HepG2 (cell line): Measurements from ENCODE around the gene CXCR4. TPM values are rescaled to one million over a fixed set of nuclear protein-coding genes. Genes with fewer than 3 reads are reported as not detected.

ENCODE experiments used
- ATAC-seq: fragments of 200-7000 bp; cut with Tn5 transposase; 3 replicates; pipeline ENCODE4 v1.9.1; 2020; ENCODE audit warnings: mild to moderate bottlenecking, moderate library complexity
- BruUV-seq: library from RNA; stranded (reverse); fragments of 400-500 nt; replicated peaks from 2 replicates; lab custom pipeline; 2021; lab: Mats Ljungman, UMichigan
- CTCF ChIA-PET: fragments of 300-600 bp; formaldehyde crosslinking; extraction: SDS; loops from one replicate; lab custom pipeline; 2021; ENCODE audit warnings: low total read pairs, inconsistent platforms, low intra/inter-chr PET ratio; lab: Yijun Ruan, JAX
- POLR2A ChIA-PET: fragments of 350-600 bp; sonication (Branson Sonifier 250); formaldehyde crosslinking; loops from one replicate; lab custom pipeline; 2020; ENCODE audit warnings: antibody characterized with exemption, inconsistent platforms; lab: Yijun Ruan, JAX
- DNase-seq: peaks from one replicate; pipeline ENCODE4 v3.0.0-alpha.2; 2015; ENCODE audit warnings: low spot score
- FAIRE-seq: peaks from 3 replicates; lab custom pipeline; 2011; peaks lifted over from hg19 to GRCh38; lab: Jason Lieb, UNC
- H2AFZ ChIP-seq: one replicate; pipeline ENCODE4 v1.6.1; 2011; ENCODE audit warnings: low read length, inconsistent platforms
- H3K27ac ChIP-seq: fragments of 300-600 bp; 3 replicates; pipeline ENCODE4 v1.8.0; 2011; ENCODE audit warnings: mixed run types, mild to moderate bottlenecking, mixed read lengths, low read length, inconsistent platforms; ENCODE audit not compliant: insufficient read depth; ENCODE audit errors: extremely low read length
- H3K27me3 ChIP-seq, 2 experiments: fragments of 200-600 bp in 1 of 2; 2 replicates in 1 of 2; 3 replicates in 1 of 2; pipeline versions ENCODE4 v1.6.0 to v1.8.0; 2011; ENCODE audit warnings: low read length in 2 of 2, mild to moderate bottlenecking in 2 of 2, moderate library complexity in 2 of 2, inconsistent platforms in 1 of 2; ENCODE audit not compliant: insufficient read depth in 2 of 2, control insufficient read depth in 1 of 2
- H3K36me3 ChIP-seq, 2 experiments: fragments of 200-600 bp in 1 of 2; replicated peaks in 1 of 2; 2 replicates in 1 of 2; 3 replicates in 1 of 2; pipeline versions ENCODE4 v1.5.1 to v1.8.0; 2011; ENCODE audit warnings: low read length in 2 of 2, inconsistent platforms in 1 of 2; ENCODE audit not compliant: insufficient read depth in 2 of 2, control insufficient read depth in 1 of 2
- H3K4me1 ChIP-seq: 2 replicates; pipeline ENCODE4 v1.5.1; 2012; ENCODE audit warnings: low read length, inconsistent platforms; ENCODE audit not compliant: insufficient read depth
- H3K4me2 ChIP-seq: 2 replicates; pipeline ENCODE4 v1.6.0; 2011; ENCODE audit warnings: low read depth, low read length, inconsistent platforms
- H3K4me3 ChIP-seq, 3 experiments: fragments of 200-600 bp in 1 of 3; sonication (generic), shearing (Covaris generic) in 1 of 3; replicated peaks in 1 of 3; 2 replicates each; pipeline ENCODE4 v1.5.1; 2011 to 2016; ENCODE audit warnings: low read length in 3 of 3, inconsistent platforms in 2 of 3, low read depth in 2 of 3, mild to moderate bottlenecking in 2 of 3, control low read depth in 1 of 3, mixed read lengths in 1 of 3; ENCODE audit not compliant: insufficient read depth in 1 of 3
- H3K79me2 ChIP-seq: one replicate; pipeline ENCODE4 v1.6.1; 2011; ENCODE audit warnings: low read length, inconsistent platforms; ENCODE audit not compliant: insufficient read depth
- H3K9ac ChIP-seq: 2 replicates; pipeline ENCODE4 v1.6.0; 2011; ENCODE audit warnings: mild to moderate bottlenecking, low read depth, low read length, inconsistent platforms; ENCODE audit not compliant: insufficient read depth
- H3K9me3 ChIP-seq: 2 replicates; pipeline ENCODE4 v1.5.1; 2012; ENCODE audit warnings: mild to moderate bottlenecking, low read length
- H4K20me1 ChIP-seq: 2 replicates; pipeline ENCODE4 v1.6.0; 2011; ENCODE audit warnings: inconsistent platforms, mild to moderate bottlenecking, low read length, moderate library complexity; ENCODE audit not compliant: insufficient read depth
- ATF1 ChIP-seq: IDR thresholded peaks from 2 replicates; pipeline ENCODE4 v1.6.1; 2016; ENCODE audit warnings: mild to moderate bottlenecking, control low read depth
- ERF ChIP-seq: IDR thresholded peaks from 2 replicates; pipeline ENCODE4 v1.6.1; 2018; ENCODE audit warnings: missing biosample characterization, missing genetic modification reagents
- KMT2B ChIP-seq: IDR thresholded peaks from 2 replicates; pipeline ENCODE4 v1.6.1; 2016; ENCODE audit warnings: missing genetic modification reagents, missing compliant biosample characterization
- MAFG ChIP-seq: sonication (generic); formaldehyde crosslinking; IDR thresholded peaks from 2 replicates; pipeline ENCODE4 v1.5.1; 2020; ENCODE audit warnings: mild to moderate bottlenecking, missing genetic modification reagents
- MZF1 ChIP-seq: sonication (generic); formaldehyde crosslinking; IDR thresholded peaks from 2 replicates; pipeline ENCODE4 v1.8.1; 2023; ENCODE audit warnings: mild to moderate bottlenecking, missing genetic modification reagents, borderline replicate concordance
- NFKB2 ChIP-seq: sonication (generic); formaldehyde crosslinking; IDR thresholded peaks from 2 replicates; pipeline ENCODE4 v1.4.0; 2020; ENCODE audit warnings: missing genetic modification reagents, borderline replicate concordance
- NFYC ChIP-seq: IDR thresholded peaks from 2 replicates; pipeline ENCODE4 v1.6.1; 2016; ENCODE audit warnings: missing genetic modification reagents, missing compliant biosample characterization
- RFX5 ChIP-seq: IDR thresholded peaks from 2 replicates; pipeline ENCODE4 v1.6.1; 2011; ENCODE audit warnings: low read depth, low read length, improper control_type of control experiment
- SKIL ChIP-seq: sonication (generic); formaldehyde crosslinking; IDR thresholded peaks from 2 replicates; pipeline ENCODE4 v1.8.0; 2022; ENCODE audit warnings: missing genetic modification reagents, mild to moderate bottlenecking, moderate library complexity, borderline replicate concordance
- ZIK1 ChIP-seq: sonication (generic); formaldehyde crosslinking; IDR thresholded peaks from 2 replicates; pipeline ENCODE4 v1.5.0; 2020; ENCODE audit warnings: mild to moderate bottlenecking, low read depth, missing genetic modification reagents, borderline replicate concordance
- ZNF430 ChIP-seq: sonication (generic); formaldehyde crosslinking; IDR thresholded peaks from 2 replicates; pipeline ENCODE4 v1.9.0; 2021; ENCODE audit warnings: mild to moderate bottlenecking, missing genetic modification reagents
- ZNF496 ChIP-seq: sonication (generic); formaldehyde crosslinking; IDR thresholded peaks from 2 replicates; pipeline ENCODE4 v1.8.1; 2023; ENCODE audit warnings: mild to moderate bottlenecking, moderate library complexity, missing genetic modification reagents; ENCODE audit not compliant: insufficient replicate concordance
- ZNF503 ChIP-seq: sonication (generic); formaldehyde crosslinking; IDR thresholded peaks from 2 replicates; pipeline ENCODE4 v1.4.0; 2020; ENCODE audit warnings: missing genetic modification reagents
- ZNF512B ChIP-seq: sonication (generic); formaldehyde crosslinking; IDR thresholded peaks from 2 replicates; pipeline ENCODE4 v1.5.1; 2020; ENCODE audit warnings: missing genetic modification reagents, mild to moderate bottlenecking, borderline replicate concordance
- ZNF569 ChIP-seq: sonication (generic); formaldehyde crosslinking; IDR thresholded peaks from 2 replicates; pipeline ENCODE4 v1.5.0; 2020; ENCODE audit warnings: mild to moderate bottlenecking, missing genetic modification reagents, moderate library complexity, borderline replicate concordance
- ZNF782 ChIP-seq: sonication (generic); formaldehyde crosslinking; IDR thresholded peaks from 2 replicates; pipeline ENCODE4 v1.4.0; 2020; ENCODE audit warnings: missing genetic modification reagents, mild to moderate bottlenecking, borderline replicate concordance
- ZNF788 ChIP-seq: sonication (generic); formaldehyde crosslinking; IDR thresholded peaks from 2 replicates; pipeline ENCODE4 v1.5.0; 2020; ENCODE audit warnings: mild to moderate bottlenecking, missing genetic modification reagents, borderline replicate concordance
- ZNF878 ChIP-seq: sonication (generic); formaldehyde crosslinking; IDR thresholded peaks from 2 replicates; pipeline ENCODE4 v1.8.1; 2023; ENCODE audit warnings: mild to moderate bottlenecking, missing genetic modification reagents, moderate library complexity
- WGBS: methylation state at CpG from one replicate; pipeline ENCODE4 v1.1.6; 2017; ENCODE audit warnings: low lambda C conversion rate; 5-methylcytosine and 5-hydroxymethylcytosine counted together
- in situ Hi-C: cut with HindIII; loops from 2 replicates; pipeline ENCODE4 v1.10.0; 2017; ENCODE audit warnings: low pct_unique_long_range_greater_than_20kb; ENCODE audit not compliant: extremely low pct_ligation_motif_present
- intact Hi-C: fragments of 100-400 bp; cut with micrococcal nuclease; formaldehyde crosslinking; loops from one replicate; pipeline ENCODE4 v1.10.0; 2022; ENCODE audit not compliant: unreplicated experiment
- polyA plus RNA-seq, 8 experiments: library from polyadenylated mRNA; depleted of rRNA in 3 of 8; stranded (reverse) in 7 of 8; unstranded in 1 of 8; fragments of >200 nt; fragmentation: Illumina TruSeq in 4 of 8; extraction: Trizol in 4 of 8; gene quantifications; 2 replicates each; pipeline versions ENCODE4 v1.2.1 to v1.2.3, GENCODE V29; 2011 to 2016; ENCODE audit warnings: low read depth in 4 of 8, missing spikeins in 1 of 8, mixed read lengths in 1 of 8; ENCODE audit not compliant: insufficient read depth in 1 of 8
- total RNA-seq, 5 experiments: library from RNA; depleted of rRNA; stranded (reverse); fragments of >200 nt; fragmentation: Illumina TruSeq; extraction: Trizol; gene quantifications; 2 replicates each; pipeline ENCODE4 v1.2.3, GENCODE V29; 2016; ENCODE audit warnings: low read depth in 1 of 5
- TF ChIP-seq, protein P1 (sequence below): IDR thresholded peaks from 2 replicates; pipeline ENCODE4 v1.6.1; 2016; ENCODE audit warnings: low read depth, borderline replicate concordance

CXCR4 gene
- total and polyA plus RNA-seq, 2 of the 13 experiments (the other 11 are each of a cell fraction or from before 2014, with no cell fraction given) = 0.34 to 0.55 TPM

DNA sequence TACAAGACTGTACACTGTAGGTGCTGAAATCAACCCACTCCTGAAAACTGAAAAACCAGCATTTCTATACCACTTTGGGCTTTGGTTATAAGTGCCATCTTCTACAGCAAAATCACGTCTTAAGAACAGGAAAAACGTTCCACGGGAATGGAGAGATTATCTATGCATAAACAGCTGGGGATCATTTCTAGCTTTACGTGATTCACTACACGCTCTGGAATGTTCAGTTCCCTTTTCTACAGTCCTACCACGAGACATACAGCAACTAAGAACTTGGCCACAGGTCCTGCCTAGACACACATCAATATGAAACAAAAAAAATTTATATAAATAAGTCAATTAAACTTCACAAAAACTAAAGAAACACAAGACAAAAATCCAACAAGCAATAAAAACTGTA is 3.6 kb downstream of the CXCR4 start:
- Histone ChIP-seq H3K4me3 (no peak overlapping the region), H3K9ac (no peak overlapping the region), H2AFZ (no peak overlapping the region), H3K27me3 (peaks cover 0 to 53% of the 10 kb centered on the region in 2 experiments; a peak in 4 of 5 replicates), H3K79me2 (no peaks in the 10 kb centered on the region), H3K4me1 (peaks cover 8% of the 10 kb centered on the region; the same call in 1 of the 2 replicates), H3K9me3 (no peaks in the 10 kb centered on the region), H3K27ac (no peak overlapping the region), H3K36me3 (no peaks in the 10 kb centered on the region), H4K20me1 (no peaks in the 10 kb centered on the region), H3K4me2 (no peak overlapping the region)
- in situ Hi-C loops = no loop called here
- POLR2A ChIA-PET = no interaction called here
- BruUV-seq = no TSS peak
- intact Hi-C loops = no loop called here
- ATAC-seq (no peak), FAIRE-seq (no peak), DNase-seq (no peak)
- CTCF ChIA-PET = no interaction called here
- 30% methylated on average over 6 of the region's 6 CpGs for WGBS
- TF ChIP-seq ZNF512B = no peak
- no peak for TF ChIP-seq MZF1 (CRISPR knock-in tag)
- TF ChIP-seq ATF1 = no peak
- TF ChIP-seq NFKB2 = no peak
- TF ChIP-seq SKIL (CRISPR knock-in tag) = no peak
- TF ChIP-seq MAFG (CRISPR knock-in tag) = no peak
- TF ChIP-seq, protein P1, sequence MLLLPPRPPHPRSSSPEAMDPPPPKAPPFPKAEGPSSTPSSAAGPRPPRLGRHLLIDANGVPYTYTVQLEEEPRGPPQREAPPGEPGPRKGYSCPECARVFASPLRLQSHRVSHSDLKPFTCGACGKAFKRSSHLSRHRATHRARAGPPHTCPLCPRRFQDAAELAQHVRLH (CRISPR knock-in tag) = no peak
- no peak for TF ChIP-seq ZIK1 (CRISPR knock-in tag)
- no peak for TF ChIP-seq ZNF503 (CRISPR knock-in tag)
- no peak for TF ChIP-seq ERF (CRISPR knock-in tag)
- no peak for TF ChIP-seq ZNF782 (CRISPR knock-in tag)
- TF ChIP-seq ZNF569 (CRISPR knock-in tag) = no peak
- no peak for TF ChIP-seq RFX5
- TF ChIP-seq KMT2B (CRISPR knock-in tag) = no peak
- TF ChIP-seq ZNF430 (CRISPR knock-in tag) = no peak
- TF ChIP-seq ZNF878 (CRISPR knock-in tag) = no peak
- no peak for TF ChIP-seq ZNF496 (CRISPR knock-in tag)
- no peak for TF ChIP-seq ZNF788 (CRISPR knock-in tag)
- no peak for TF ChIP-seq NFYC
